HepG2 (cell line): ENCODE results near the gene NCOA4. TPM values are rescaled to one million over a fixed set of nuclear protein-coding genes. Genes with fewer than 3 reads are reported as not detected.

ENCODE experiments used
- AGO1 ChIP-seq: fragments of 200-400 bp; formaldehyde crosslinking; IDR thresholded peaks from 2 replicates; pipeline ENCODE4 v1.6.1; 2017; ENCODE audit warnings: mild to moderate bottlenecking, low read depth, low read length, moderate library complexity; ENCODE audit not compliant: poor library complexity, severe bottlenecking
- DBP ChIP-seq: sonication (generic); formaldehyde crosslinking; IDR thresholded peaks from 2 replicates; pipeline ENCODE4 v1.4.0; 2020; ENCODE audit warnings: missing genetic modification reagents; ENCODE audit errors: not compliant biosample characterization
- GLI4 ChIP-seq: sonication (generic); formaldehyde crosslinking; IDR thresholded peaks from 2 replicates; pipeline ENCODE4 v1.5.1; 2020; ENCODE audit warnings: missing genetic modification reagents, mild to moderate bottlenecking, moderate library complexity, borderline replicate concordance
- KLF9 ChIP-seq: IDR thresholded peaks from 2 replicates; pipeline ENCODE4 v1.6.1; 2016; ENCODE audit warnings: low read depth
- MED1 ChIP-seq: sonication (generic); formaldehyde crosslinking; IDR thresholded peaks from 2 replicates; pipeline ENCODE4 v1.4.0; 2020; ENCODE audit warnings: missing genetic modification reagents
- PRDM4 ChIP-seq: sonication (generic); formaldehyde crosslinking; IDR thresholded peaks from 2 replicates; pipeline ENCODE4 v1.9.0; 2021; ENCODE audit warnings: missing genetic modification reagents, borderline replicate concordance
- RXRA ChIP-seq: sonication (generic); formaldehyde crosslinking; IDR thresholded peaks from 2 replicates; pipeline ENCODE4 v1.5.1; 2020; ENCODE audit warnings: missing genetic modification reagents
- SUZ12 ChIP-seq: fragments of 150-350 bp; IDR thresholded peaks from 2 replicates; pipeline ENCODE4 v1.6.1; 2014; ENCODE audit warnings: low read depth, low read length
- ZNF24 ChIP-seq: fragments of 450-650 bp; IDR thresholded peaks from 2 replicates; pipeline ENCODE4 v1.6.1; 2017; ENCODE audit warnings: antibody characterized with exemption, mild to moderate bottlenecking
- ZNF253 ChIP-seq: sonication (generic); formaldehyde crosslinking; IDR thresholded peaks from 2 replicates; pipeline ENCODE4 v1.8.0; 2022; ENCODE audit warnings: mild to moderate bottlenecking, missing genetic modification reagents, borderline replicate concordance
- ZNF331 ChIP-seq: sonication (generic); formaldehyde crosslinking; IDR thresholded peaks from 2 replicates; pipeline ENCODE4 v1.4.0; 2020; ENCODE audit warnings: missing genetic modification reagents
- ZNF747 ChIP-seq: sonication (generic); formaldehyde crosslinking; IDR thresholded peaks from 2 replicates; pipeline ENCODE4 v1.8.1; 2023; ENCODE audit warnings: missing genetic modification reagents, mild to moderate bottlenecking, borderline replicate concordance
- ZNF772 ChIP-seq: sonication (generic); formaldehyde crosslinking; IDR thresholded peaks from 2 replicates; pipeline ENCODE4 v1.5.0; 2020; ENCODE audit warnings: mild to moderate bottlenecking, missing genetic modification reagents
- polyA plus RNA-seq, 8 experiments: library from polyadenylated mRNA; depleted of rRNA in 3 of 8; stranded (reverse) in 7 of 8; unstranded in 1 of 8; fragments of >200 nt; fragmentation: Illumina TruSeq in 4 of 8; extraction: Trizol in 4 of 8; gene quantifications; 2 replicates each; pipeline versions ENCODE4 v1.2.1 to v1.2.3, GENCODE V29; 2011 to 2016; ENCODE audit warnings: low read depth in 4 of 8, missing spikeins in 1 of 8, mixed read lengths in 1 of 8; ENCODE audit not compliant: insufficient read depth in 1 of 8
- total RNA-seq, 5 experiments: library from RNA; depleted of rRNA; stranded (reverse); fragments of >200 nt; fragmentation: Illumina TruSeq; extraction: Trizol; gene quantifications; 2 replicates each; pipeline ENCODE4 v1.2.3, GENCODE V29; 2016; ENCODE audit warnings: low read depth in 1 of 5
- TF ChIP-seq, protein P1 (sequence below): IDR thresholded peaks from 2 replicates; pipeline ENCODE4 v1.6.1; 2016; ENCODE audit warnings: low read depth, control low read depth
- TF ChIP-seq, protein P2 (sequence below): sonication (generic); formaldehyde crosslinking; IDR thresholded peaks from 2 replicates; pipeline ENCODE4 v1.4.0; 2020; ENCODE audit warnings: missing genetic modification reagents, borderline replicate concordance
- TF ChIP-seq, protein P3 (sequence below): sonication (generic); formaldehyde crosslinking; IDR thresholded peaks from 2 replicates; pipeline ENCODE4 v1.4.0; 2020; ENCODE audit warnings: missing genetic modification reagents

NCOA4 gene
- total and polyA plus RNA-seq, 2 of the 13 experiments (the other 11 are each of a cell fraction or from before 2014, with no cell fraction given) = 306 to 400 TPM

DNA sequence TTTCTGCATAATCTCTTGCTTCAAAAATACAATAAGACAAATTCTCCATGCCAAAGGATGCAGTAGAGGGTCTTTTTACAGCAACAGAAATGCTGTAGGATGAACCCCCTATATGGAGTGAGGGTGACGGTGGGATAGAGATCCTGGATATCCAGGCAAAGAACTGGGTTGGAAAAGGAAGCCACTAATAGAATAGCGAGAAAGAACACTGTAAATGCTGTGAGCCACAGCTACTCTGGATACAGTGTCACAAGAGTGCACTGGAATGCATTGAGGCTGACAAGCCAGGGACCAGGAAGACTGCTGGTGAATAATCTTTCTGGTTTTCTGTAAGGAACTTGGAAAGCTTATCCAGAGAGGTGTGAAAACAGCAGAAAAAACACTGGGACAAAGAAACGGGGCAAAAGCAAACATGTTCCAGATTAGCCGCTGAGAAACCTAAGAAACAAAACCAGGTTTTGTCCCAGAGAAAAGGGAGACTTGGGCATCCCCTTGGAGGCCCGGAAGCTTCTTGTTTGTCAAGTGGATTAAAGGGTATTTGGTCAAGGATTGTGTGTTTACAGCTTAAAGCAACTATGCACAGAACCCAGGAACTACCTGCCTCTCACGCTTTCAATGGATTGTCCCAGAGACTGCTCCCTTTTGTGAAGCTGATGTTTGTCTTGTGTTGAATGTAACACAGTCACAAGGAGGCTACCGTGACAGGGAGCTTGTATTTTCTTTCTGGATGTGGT, 21.8 kb upstream of the NCOA4 start (continued):
- TF ChIP-seq, protein P1, sequence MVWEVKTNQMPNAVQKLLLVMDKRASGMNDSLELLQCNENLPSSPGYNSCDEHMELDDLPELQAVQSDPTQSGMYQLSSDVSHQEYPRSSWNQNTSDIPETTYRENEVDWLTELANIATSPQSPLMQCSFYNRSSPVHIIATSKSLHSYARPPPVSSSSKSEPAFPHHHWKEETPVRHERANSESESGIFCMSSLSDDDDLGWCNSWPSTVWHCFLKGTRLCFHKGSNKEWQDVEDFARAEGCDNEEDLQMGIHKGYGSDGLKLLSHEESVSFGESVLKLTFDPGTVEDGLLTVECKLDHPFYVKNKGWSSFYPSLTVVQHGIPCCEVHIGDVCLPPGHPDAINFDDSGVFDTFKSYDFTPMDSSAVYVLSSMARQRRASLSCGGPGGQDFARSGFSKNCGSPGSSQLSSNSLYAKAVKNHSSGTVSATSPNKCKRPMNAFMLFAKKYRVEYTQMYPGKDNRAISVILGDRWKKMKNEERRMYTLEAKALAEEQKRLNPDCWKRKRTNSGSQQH = peak; percentile 27; the same call in 1 of the 2 replicates
- TF ChIP-seq ZNF253 (no peak), ZNF747 (CRISPR knock-in tag) (peak; percentile 84), KLF9 (CRISPR knock-in tag) (no peak), GLI4 (CRISPR knock-in tag) (no peak), MED1 (CRISPR knock-in tag) (peak; percentile 98), ZNF331 (CRISPR knock-in tag) (peak; percentile 76; the same call in 1 of the 2 replicates), SUZ12 (no peak), ZNF24 (no peak), RXRA (CRISPR knock-in tag) (peak; percentile 80; the same call in 1 of the 2 replicates), AGO1 (no peak), ZNF772 (CRISPR knock-in tag) (peak; percentile 95), DBP (no peak), PRDM4 (no peak)
- TF ChIP-seq, protein P2, sequence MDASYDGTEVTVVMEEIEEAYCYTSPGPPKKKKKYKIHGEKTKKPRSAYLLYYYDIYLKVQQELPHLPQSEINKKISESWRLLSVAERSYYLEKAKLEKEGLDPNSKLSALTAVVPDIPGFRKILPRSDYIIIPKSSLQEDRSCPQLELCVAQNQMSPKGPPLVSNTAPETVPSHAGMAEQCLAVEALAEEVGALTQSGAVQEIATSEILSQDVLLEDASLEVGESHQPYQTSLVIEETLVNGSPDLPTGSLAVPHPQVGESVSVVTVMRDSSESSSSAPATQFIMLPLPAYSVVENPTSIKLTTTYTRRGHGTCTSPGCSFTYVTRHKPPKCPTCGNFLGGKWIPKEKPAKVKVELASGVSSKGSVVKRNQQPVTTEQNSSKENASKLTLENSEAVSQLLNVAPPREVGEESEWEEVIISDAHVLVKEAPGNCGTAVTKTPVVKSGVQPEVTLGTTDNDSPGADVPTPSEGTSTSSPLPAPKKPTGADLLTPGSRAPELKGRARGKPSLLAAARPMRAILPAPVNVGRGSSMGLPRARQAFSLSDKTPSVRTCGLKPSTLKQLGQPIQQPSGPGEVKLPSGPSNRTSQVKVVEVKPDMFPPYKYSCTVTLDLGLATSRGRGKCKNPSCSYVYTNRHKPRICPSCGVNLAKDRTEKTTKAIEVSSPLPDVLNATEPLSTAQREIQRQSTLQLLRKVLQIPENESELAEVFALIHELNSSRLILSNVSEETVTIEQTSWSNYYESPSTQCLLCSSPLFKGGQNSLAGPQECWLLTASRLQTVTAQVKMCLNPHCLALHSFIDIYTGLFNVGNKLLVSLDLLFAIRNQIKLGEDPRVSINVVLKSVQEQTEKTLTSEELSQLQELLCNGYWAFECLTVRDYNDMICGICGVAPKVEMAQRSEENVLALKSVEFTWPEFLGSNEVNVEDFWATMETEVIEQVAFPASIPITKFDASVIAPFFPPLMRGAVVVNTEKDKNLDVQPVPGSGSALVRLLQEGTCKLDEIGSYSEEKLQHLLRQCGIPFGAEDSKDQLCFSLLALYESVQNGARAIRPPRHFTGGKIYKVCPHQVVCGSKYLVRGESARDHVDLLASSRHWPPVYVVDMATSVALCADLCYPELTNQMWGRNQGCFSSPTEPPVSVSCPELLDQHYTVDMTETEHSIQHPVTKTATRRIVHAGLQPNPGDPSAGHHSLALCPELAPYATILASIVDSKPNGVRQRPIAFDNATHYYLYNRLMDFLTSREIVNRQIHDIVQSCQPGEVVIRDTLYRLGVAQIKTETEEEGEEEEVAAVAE (CRISPR knock-in tag) = no peak; the same call in 1 of the 2 replicates
- TF ChIP-seq, protein P3, sequence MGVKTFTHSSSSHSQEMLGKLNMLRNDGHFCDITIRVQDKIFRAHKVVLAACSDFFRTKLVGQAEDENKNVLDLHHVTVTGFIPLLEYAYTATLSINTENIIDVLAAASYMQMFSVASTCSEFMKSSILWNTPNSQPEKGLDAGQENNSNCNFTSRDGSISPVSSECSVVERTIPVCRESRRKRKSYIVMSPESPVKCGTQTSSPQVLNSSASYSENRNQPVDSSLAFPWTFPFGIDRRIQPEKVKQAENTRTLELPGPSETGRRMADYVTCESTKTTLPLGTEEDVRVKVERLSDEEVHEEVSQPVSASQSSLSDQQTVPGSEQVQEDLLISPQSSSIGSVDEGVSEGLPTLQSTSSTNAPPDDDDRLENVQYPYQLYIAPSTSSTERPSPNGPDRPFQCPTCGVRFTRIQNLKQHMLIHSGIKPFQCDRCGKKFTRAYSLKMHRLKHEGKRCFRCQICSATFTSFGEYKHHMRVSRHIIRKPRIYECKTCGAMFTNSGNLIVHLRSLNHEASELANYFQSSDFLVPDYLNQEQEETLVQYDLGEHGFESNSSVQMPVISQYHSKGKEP = no peak; the same call in 1 of the 2 replicates
